HepG2 (cell line): ENCODE data around the gene GALNT16.

Experiments
- ARHGAP35 ChIP-seq: sonication (generic); formaldehyde crosslinking; IDR thresholded peaks from 2 replicates; pipeline ENCODE4 v1.9.0; 2022; ENCODE audit warnings: mild to moderate bottlenecking, inconsistent platforms, moderate library complexity, missing genetic modification reagents, borderline replicate concordance
- CHD2 ChIP-seq: IDR thresholded peaks from 2 replicates; pipeline ENCODE4 v1.6.1; 2011; ENCODE audit warnings: low read depth, low read length, improper control_type of control experiment
- GABPB1 ChIP-seq: IDR thresholded peaks from 2 replicates; pipeline ENCODE4 v1.6.1; 2016; ENCODE audit warnings: mild to moderate bottlenecking, missing genetic modification reagents, moderate library complexity, missing compliant biosample characterization
- GTF2F1 ChIP-seq: fragments of 150-350 bp; IDR thresholded peaks from 2 replicates; pipeline ENCODE4 v1.6.1; 2014; ENCODE audit warnings: low read length
- HOXA9 ChIP-seq: sonication (generic); formaldehyde crosslinking; IDR thresholded peaks from 2 replicates; pipeline ENCODE4 v1.8.1; 2022; ENCODE audit warnings: missing genetic modification reagents, mild to moderate bottlenecking, moderate library complexity, borderline replicate concordance
- JUN ChIP-seq: sonication (generic); formaldehyde crosslinking; IDR thresholded peaks from 2 replicates; pipeline ENCODE4 v1.4.0; 2020; ENCODE audit warnings: mild to moderate bottlenecking, missing genetic modification reagents
- NR1H2 ChIP-seq: sonication (generic); formaldehyde crosslinking; IDR thresholded peaks from 2 replicates; pipeline ENCODE4 v1.8.1; 2022; ENCODE audit warnings: low read depth, missing genetic modification reagents, borderline replicate concordance
- POLR2A ChIP-seq, 2 experiments: IDR thresholded peaks; 2 replicates each; pipeline ENCODE4 v1.6.1; 2011; ENCODE audit warnings: low read depth in 2 of 2, low read length in 2 of 2, mild to moderate bottlenecking in 1 of 2, moderate library complexity in 1 of 2; ENCODE audit not compliant: insufficient read depth in 1 of 2
- POLR2AphosphoS5 ChIP-seq: IDR thresholded peaks from 2 replicates; pipeline ENCODE4 v1.6.1; 2012; ENCODE audit warnings: low read depth, low read length
- ZBTB8A ChIP-seq: sonication (generic); formaldehyde crosslinking; IDR thresholded peaks from 2 replicates; pipeline ENCODE4 v1.4.0; 2020; ENCODE audit warnings: mild to moderate bottlenecking, low read depth, missing genetic modification reagents, borderline replicate concordance
- ZNF274 ChIP-seq: sonication (generic); formaldehyde crosslinking; IDR thresholded peaks from 2 replicates; pipeline ENCODE4 v1.5.1; 2020; ENCODE audit warnings: mild to moderate bottlenecking, missing genetic modification reagents
- ZNF839 ChIP-seq: sonication (generic); formaldehyde crosslinking; IDR thresholded peaks from 2 replicates; pipeline ENCODE4 v1.4.0; 2020; ENCODE audit warnings: missing genetic modification reagents, mild to moderate bottlenecking, borderline replicate concordance

GRCh38 chr14:69318241-69318640 is 58.3 kb downstream of the GALNT16 start:
- no peak for TF ChIP-seq HOXA9 (CRISPR knock-in tag)
- TF ChIP-seq GABPB1 (CRISPR knock-in tag): no peak
- no peak for TF ChIP-seq ARHGAP35
- no peak for TF ChIP-seq POLR2AphosphoS5
- no peak for TF ChIP-seq POLR2A (IDR thresholded peaks at IDR 0.05; ENCODE audit: insufficient read depth in 1 of 2, low read depth in 2 of 2, low read length in 2 of 2)
- TF ChIP-seq NR1H2 (CRISPR knock-in tag): no peak
- no peak for TF ChIP-seq GTF2F1
- TF ChIP-seq JUN (CRISPR knock-in tag): no peak
- no peak for TF ChIP-seq ZBTB8A (CRISPR knock-in tag)
- no peak for TF ChIP-seq ZNF274 (CRISPR knock-in tag)
- TF ChIP-seq CHD2: no peak
- no peak for TF ChIP-seq ZNF839 (CRISPR knock-in tag)
